Measurements from ENCODE around the gene DNAH3. TPM values are rescaled to one million over a fixed set of nuclear protein-coding genes. Genes with fewer than 3 reads are reported as not detected.

DNAH3 gene
- total RNA-seq, 1 experiment from 2014 or later: 0.24 TPM

DNA sequence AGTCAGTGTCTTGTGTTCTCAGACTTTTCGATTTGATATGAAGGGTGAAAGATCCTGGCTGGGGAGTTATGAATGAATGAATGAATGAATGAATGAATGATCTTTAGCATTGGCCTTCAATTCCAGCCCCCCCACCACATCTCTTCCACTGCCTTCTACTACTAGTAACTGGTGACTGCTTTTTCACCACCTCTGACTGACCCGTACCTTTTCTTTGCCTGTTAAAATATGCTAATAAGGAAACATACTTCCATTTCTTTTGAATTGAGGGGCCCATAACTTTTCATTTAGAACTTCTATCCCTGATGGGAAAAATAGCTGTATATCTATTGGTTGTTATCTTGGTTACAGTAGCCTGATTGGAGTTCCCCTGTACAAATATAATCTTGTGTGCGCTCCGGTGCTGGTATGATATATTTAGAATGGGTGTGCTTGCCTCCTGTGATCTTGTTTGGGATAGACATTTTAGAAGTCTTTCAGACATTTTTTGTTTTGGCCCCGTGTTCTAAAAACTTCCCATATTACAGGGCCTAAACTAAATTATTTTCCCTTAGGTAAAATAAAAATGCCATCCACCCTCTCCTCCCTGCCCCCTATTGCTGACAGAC, 246.6 kb downstream of the DNAH3 start:
- H2BK20ac ChIP-seq (ENCODE audit: low read depth, low read length, poor library complexity, severe bottlenecking): no peak overlapping the region
- no peak overlapping the region for H2BK120ac ChIP-seq (ENCODE audit: low read depth, low read length, poor library complexity, severe bottlenecking)
- TF ChIP-seq, protein P1, sequence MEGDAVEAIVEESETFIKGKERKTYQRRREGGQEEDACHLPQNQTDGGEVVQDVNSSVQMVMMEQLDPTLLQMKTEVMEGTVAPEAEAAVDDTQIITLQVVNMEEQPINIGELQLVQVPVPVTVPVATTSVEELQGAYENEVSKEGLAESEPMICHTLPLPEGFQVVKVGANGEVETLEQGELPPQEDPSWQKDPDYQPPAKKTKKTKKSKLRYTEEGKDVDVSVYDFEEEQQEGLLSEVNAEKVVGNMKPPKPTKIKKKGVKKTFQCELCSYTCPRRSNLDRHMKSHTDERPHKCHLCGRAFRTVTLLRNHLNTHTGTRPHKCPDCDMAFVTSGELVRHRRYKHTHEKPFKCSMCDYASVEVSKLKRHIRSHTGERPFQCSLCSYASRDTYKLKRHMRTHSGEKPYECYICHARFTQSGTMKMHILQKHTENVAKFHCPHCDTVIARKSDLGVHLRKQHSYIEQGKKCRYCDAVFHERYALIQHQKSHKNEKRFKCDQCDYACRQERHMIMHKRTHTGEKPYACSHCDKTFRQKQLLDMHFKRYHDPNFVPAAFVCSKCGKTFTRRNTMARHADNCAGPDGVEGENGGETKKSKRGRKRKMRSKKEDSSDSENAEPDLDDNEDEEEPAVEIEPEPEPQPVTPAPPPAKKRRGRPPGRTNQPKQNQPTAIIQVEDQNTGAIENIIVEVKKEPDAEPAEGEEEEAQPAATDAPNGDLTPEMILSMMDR (conservative IDR thresholded peaks at IDR 0.05): no peak
- H3K27ac ChIP-seq (ENCODE audit: insufficient read length, low read depth, low read length): no peak overlapping the region
- H3K9ac ChIP-seq (ENCODE audit: extremely low read depth, insufficient read length, low read length): no peak overlapping the region
- no peak for DNase-seq
- no peaks in the 10 kb centered on the region for H4K20me1 ChIP-seq (ENCODE audit: control insufficient read depth, insufficient read depth, insufficient read length)
- H3K23me2 ChIP-seq (ENCODE audit: insufficient read length, low read depth, low read length, poor library complexity, severe bottlenecking): peaks cover 14% of the 10 kb centered on the region
- H3K79me1 ChIP-seq (ENCODE audit: insufficient read depth, low read depth, low read length, poor library complexity, severe bottlenecking): peaks cover 1% of the 10 kb centered on the region
- no peaks in the 10 kb centered on the region for H3K27me3 Mint-ChIP-seq (ENCODE audit: low read depth)
- H3K27ac Mint-ChIP-seq: no peak overlapping the region; a peak in 1 of 7 replicates
- H3K36me3 Mint-ChIP-seq (ENCODE audit: insufficient read depth in 1 of 3, low read depth in 3 of 3): peaks cover 0 to 8% (median 5%) of the 10 kb centered on the region in 3 experiments; a peak in 5 of 7 replicates
- no peaks in the 10 kb centered on the region; a peak in 1 of 5 replicates for H3K9me3 Mint-ChIP-seq
- H2BK5ac ChIP-seq (ENCODE audit: insufficient read length, low read length): no peak overlapping the region
- no peak overlapping the region for H4K5ac ChIP-seq (ENCODE audit: insufficient read length, low read depth, low read length)
- H3K23ac ChIP-seq (ENCODE audit: insufficient read length, low read depth, low read length): no peak overlapping the region
- peaks cover 37 to 42% of the 10 kb centered on the region in 2 experiments for H3K4me1 Mint-ChIP-seq
- no peak overlapping the region for H3K4me3 Mint-ChIP-seq
- no peak overlapping the region for H3K14ac ChIP-seq (ENCODE audit: insufficient read depth, low read length)
- H3T11ph ChIP-seq (ENCODE audit: low read length): no peak overlapping the region
- H3K56ac ChIP-seq (ENCODE audit: insufficient read length, low read depth, low read length): no peak overlapping the region
- H2AFZ ChIP-seq (ENCODE audit: low read length): no peak overlapping the region
- H3K27me3 ChIP-seq (ENCODE audit: insufficient read depth, low read length): no peaks in the 10 kb centered on the region
- WGBS (ENCODE audit: extremely low coverage, insufficient read length, low lambda C conversion rate): no CpG with 5 or more reads among the region's 5 CpGs
- H3K4ac ChIP-seq (ENCODE audit: low read depth, low read length): no peak overlapping the region
- no peaks in the 10 kb centered on the region for H3K9me3 ChIP-seq (ENCODE audit: control insufficient read depth, low read depth, low read length)
- H3K4me1 ChIP-seq (ENCODE audit: insufficient read depth, low read length): no peaks in the 10 kb centered on the region
- no peak overlapping the region for H2BK15ac ChIP-seq (ENCODE audit: low read depth, low read length)
- no peak overlapping the region for H3K4me2 ChIP-seq (ENCODE audit: insufficient read depth, insufficient read length, low read length)
- H3K79me2 ChIP-seq (ENCODE audit: insufficient read depth, low read length): peaks cover 6% of the 10 kb centered on the region; the same call in 1 of the 2 replicates
- H3K18ac ChIP-seq (ENCODE audit: insufficient read length, low read depth, low read length): no peak overlapping the region
- no peak overlapping the region for H2AK5ac ChIP-seq (ENCODE audit: insufficient read length, low read length)
- no peak overlapping the region for H2BK12ac ChIP-seq (ENCODE audit: insufficient read length, low read depth, low read length)
- no peak overlapping the region for H4K8ac ChIP-seq (replicated peaks; ENCODE audit: insufficient read length, low read depth, low read length)
- no peak overlapping the region for H4K91ac ChIP-seq (ENCODE audit: insufficient read length, low read depth, low read length)

All from H9 (cell line).